Limb (tissue), 2 donors: ENCODE measurements around the gene NELFB.

Experiments
- DNase-seq, 2 donors: peaks; one replicate each; pipeline ENCODE4 v3.0.0-alpha.2; 2016; ENCODE audit errors: extremely low spot score in 2 of 2

Gene NELFB

GRCh38 chr9:137254624-137255447 lies at the start of gene NELFB:
Gene NELFB, plus strand, starts transcription at chr9:137255327.
- DNase-seq = peak; percentile 89 to 98

- DNase-seq = no peak
These were observed 48.5 kb upstream of the NELFB start for GRCh38 chr9:137206602-137207001.

DNA sequence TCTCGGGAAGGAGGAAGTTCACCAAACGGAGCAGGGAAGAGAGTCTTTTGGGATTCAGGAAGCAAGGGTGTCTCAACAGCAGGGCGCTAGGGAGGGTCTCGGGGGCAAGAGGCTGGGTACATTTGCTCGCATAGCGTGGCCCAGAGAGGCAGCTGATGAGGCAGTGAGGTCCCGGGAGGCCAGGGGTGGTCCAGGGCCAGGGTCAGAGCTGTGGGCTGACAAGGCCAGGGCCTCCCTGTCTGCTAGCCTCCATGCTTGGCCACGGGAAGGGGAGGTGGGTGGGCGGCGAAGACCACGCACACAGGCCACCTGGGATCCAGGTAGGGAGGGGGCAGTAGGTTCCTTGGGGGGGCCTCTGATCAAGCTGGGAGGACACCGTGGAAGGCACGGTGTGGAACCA lies 43.6 kb upstream of the NELFB start:
- no peak for DNase-seq

- no peak for DNase-seq
These were observed 42.6 kb upstream of the NELFB start for GRCh38 chr9:137212520-137212919.

- DNase-seq = no peak
These were observed 41.7 kb upstream of the NELFB start for GRCh38 chr9:137213160-137214060.

- DNase-seq = no peak
These were observed 40.5 kb upstream of the NELFB start for GRCh38 chr9:137214620-137215019.

DNA sequence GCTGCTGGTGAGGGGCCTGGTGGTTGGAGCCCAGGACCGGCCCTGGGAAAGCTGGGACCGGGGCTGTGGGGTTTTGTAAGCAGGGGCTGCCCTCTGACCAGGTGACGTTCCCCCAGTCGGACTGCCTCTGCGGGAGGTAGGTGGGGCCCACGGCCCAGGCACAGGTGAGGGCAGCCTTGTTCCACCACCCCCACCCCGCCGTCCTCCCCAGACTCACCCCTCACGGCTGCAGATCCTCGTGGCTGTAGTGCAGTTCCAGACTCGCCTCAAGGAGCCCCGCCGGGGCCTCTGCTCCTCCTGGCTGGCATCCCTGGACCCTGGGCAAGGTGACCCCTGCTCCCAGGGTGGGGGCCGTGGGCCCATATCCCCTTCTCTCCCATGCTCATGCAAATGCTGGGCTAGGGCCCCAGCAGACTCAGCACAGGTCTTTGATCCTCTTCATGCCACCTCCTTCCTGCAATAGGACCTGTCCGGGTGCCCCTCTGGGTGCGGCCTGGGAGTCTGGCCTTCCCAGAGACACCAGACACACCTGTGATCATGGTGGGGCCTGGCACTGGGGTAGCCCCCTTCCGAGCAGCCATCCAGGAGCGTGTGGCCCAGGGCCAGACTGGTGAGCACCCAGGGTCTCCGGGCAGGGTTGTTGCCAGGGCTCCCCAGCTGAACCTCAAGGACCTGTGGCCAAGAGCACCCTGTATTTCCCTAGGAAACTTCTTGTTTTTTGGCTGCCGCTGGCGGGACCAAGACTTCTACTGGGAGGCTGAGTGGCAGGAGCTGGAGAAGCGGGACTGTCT lies 39.7 kb upstream of the NELFB start:
- DNase-seq = no peak

DNA sequence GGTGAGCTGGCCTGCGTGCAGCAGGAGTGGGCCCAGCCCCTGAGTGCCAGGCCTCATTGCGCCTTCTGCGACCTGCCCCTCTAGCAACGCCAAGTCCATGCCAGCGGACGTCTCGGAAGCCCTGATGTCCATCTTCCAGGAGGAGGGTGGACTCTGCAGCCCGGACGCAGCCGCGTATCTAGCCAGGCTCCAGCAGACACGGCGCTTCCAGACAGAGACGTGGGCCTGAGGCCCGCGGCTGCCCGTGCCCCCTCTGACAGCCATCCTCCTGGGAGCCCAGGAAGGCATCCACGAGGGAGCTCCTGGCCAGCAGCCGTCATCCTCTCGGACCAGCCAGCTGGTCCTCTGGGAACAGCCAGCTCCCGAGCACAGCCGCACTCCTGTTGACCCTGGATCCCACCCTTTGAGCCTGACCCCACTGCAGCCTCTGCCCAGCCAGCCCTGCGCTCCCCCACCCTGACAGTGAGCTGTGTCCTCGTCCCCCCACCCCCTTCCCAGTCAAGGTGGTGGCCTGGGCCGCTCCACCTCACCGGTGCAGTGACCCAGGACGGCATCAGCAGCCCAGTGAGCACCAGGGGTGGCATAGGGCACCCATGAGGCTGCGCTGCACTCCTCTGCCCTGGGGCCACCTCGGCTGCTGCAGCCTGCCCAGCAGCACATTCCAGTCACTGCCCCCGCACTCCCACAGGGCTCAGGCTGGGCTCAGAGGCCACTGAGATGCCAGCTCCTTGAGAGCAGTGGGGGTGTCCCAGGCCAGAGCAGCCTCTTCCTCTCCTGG lies 38.8 kb upstream of the NELFB start:
- no peak for DNase-seq

- no peak for DNase-seq
These were observed 37.6 kb upstream of the NELFB start for GRCh38 chr9:137217276-137218211.

DNA sequence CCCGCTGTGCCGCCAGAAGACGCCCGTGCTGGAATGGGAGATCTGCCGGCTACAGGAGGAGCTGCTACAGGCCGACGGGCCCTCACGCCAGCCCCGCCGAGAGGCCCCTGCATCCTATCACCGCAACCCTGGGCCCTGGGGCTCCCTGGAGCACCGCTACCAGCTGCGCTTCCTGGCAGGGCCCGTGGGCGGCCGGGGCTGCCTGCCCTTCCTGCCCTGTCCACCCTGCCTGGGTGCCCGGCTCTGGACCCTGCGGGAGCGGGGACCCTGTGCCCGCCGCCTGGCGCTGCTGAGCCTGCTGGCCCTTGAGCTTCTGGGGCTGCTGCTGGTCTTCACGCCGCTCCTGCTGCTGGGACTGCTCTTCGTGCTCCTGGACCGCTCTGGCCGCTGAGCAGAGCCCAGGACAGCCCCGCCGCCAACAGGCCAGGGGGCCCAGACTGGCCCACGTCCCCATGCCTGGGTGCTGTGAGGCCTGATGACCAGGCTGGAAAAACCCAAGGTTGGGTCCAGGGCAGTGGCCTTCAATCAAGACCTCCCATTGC lies 36.8 kb upstream of the NELFB start:
- DNase-seq = no peak

DNA sequence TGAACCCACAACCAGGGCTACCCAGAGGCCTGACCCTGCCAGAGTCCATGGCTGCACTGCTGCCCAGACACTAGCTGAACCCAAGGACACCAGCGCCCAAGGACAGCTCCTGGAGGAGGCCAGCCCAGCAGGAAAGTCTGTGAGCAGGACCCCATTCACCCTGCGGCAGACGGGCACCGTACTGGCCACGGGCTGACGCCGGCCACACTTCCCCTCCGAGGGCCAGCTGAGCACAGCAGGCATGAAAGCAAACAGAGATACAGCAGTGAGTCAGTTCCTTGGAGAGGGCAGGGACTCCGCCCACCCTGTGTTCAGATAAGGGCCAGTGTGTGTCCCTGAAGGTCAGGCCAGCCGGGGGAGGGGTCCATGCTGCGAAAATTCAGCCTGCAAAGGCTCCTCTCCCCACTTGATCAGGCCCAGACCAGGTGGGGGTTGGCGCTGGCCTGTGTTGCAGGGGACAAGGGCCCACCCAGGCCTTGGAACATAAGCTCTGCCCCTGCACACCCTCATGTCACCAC lies 36.3 kb upstream of the NELFB start:
- DNase-seq = no peak

GRCh38 chr9:137219757-137220316 lies 35.3 kb upstream of the NELFB start:
- no peak for DNase-seq

GRCh38 chr9:137220317-137221094 lies 34.6 kb upstream of the NELFB start:
- DNase-seq = no peak

DNA sequence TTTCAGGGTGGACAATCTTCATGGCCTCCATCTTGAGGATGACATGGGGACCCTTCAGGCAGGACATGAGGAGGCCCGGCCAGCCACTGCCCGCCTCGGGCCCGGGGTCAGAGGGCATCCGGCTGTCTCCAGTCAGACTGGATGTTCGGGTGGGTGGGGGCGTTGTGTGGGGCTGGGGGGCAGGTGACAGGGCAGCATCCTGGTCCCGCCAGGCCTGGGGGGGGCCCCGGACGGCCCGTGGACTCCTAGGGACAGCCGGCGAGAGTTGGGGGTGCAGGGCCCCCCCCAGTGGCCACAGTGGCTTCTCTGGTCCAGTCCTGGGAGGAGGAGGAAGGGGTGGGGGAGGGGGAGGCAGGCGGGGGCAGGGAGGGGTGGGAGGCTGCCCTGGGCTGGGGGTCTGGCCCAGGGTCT lies 34.0 kb upstream of the NELFB start:
- DNase-seq = no peak

DNA sequence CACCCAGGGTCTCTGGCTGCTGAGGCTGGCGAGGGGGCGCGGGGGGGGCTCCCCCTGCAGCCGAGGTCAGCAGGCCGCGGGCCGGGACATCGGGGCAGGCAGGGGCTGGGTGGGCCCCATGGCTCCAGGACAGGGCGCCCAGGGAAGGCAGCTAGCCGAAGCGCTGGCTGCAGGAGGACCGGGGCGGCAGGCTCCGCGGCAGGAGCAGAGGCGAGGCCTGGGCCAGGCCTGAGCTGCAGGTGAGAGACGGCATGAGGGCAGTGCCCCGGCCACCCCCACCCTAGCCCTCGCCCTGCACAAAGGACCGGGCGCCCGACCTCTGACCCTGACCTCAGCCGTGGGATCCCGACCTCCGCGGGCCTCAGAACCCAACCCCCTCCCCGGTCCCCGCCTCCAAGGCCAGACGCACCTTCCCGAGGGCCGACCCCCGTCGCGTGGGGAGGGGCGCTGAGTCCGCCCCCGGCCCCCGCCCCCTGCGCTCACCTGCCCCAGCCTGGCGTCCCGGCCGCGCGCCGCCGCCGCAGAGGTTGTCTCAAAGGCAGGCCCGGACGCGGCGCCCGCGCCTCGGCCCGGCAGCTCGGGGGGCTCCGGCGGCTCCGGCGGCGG lies 33.5 kb upstream of the NELFB start:
- DNase-seq = no peak

DNA sequence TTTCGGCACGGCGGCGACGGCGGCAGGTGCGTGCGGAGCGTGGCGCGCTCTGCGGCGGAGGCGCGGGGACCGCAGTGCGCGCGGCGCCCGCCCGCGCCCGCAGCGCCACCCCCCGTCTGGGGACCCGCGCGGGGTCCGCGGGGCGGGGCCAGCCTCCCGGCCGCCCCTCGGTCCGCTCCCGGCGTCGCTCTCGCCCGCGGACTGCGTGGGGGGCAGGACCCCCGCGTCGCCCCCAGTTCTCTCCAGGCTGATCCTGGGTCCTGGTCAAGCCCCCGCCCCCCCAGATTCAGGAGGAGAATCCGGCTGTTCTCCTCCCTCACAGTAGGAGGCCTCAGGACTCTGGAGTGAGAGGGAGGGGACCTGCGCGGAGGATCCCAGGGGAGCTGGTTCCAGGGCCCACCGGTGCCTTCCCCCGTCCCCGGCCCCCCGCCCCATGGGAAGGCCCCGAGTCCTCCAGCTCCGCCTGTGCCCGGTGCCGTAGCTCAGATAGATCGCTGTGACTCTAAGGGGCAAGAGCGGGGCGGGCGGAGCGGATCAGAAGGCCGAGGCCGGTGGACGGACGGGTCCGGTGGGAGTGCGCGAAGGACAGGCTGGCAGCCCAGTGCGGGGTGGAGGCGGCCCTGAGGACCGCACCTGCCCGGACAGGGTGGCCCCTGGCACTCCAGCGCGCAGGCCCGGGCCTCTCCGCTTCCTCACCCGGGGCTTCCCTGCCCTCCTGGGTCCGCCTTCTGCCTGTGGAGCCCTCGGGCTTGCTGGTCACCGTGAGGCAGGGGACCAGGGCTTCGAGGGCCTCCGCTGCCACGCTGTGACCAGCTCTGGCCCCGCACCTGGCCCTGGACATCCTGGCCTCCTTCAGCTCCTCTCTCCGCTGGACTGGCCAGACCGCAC lies 32.7 kb upstream of the NELFB start, which contains the start of gene RNF208:
Gene RNF208 (minus strand): TSS at position 51 of the 888 bp plus-strand sequence. CDS start 1,028 bp downstream, outside the sequence.
- no peak for DNase-seq
